GF-D8 (cell line): ENCODE data around the gene OR52B2.
A peak's percentile ranks its signal among the peaks of the same experiment; 100 is the strongest.

Experiments
- DNase-seq: peaks from one replicate; lab custom pipeline; 2025; lab: John Stamatoyannopoulos, UW

Gene OR52B2

DNA sequence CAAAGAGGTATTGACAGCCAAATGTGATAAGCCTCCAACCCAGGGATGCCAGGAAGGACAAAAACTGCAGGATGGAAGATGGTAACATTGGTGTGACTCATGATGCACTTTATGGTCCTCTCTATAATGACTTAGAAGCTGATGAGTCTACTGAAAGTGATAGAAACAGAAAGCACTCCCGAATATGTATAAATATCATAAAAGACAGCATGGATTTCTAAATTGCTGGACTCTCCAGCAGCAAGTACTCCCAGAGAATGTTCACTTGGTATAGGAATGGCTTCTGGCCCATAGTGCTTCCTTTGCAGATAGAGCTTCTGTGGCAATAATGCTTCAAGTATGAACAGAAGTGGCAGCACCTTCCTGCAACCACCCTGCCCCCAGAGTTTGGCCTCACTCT, at the start of gene OR52B2:
OR52B2 (minus strand) TSS at position 101 of the 400 bp plus-strand sequence; CDS start at position 101, 0 bp downstream.
- DNase-seq, result no peak

DNA sequence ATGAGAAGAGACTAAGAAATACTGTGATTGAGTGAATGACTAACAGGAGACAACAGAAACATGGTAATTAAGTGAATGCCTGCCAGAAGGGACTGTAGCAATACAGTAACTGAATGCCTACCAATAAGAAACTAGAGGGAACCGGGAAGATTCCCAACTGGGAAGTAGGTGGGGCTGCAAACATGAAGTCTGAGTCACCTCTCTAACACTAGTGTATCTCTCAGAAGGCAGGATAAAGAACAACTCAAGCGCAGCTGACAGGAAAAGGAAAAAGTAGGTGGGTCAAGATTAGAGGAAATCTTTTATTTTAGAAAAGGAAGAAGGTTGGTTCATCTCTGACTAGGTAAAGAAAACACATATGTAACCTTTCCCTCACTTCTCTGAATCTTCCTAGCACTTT, 49.2 kb upstream of the OR52B2 start:
- no peak for DNase-seq

DNA sequence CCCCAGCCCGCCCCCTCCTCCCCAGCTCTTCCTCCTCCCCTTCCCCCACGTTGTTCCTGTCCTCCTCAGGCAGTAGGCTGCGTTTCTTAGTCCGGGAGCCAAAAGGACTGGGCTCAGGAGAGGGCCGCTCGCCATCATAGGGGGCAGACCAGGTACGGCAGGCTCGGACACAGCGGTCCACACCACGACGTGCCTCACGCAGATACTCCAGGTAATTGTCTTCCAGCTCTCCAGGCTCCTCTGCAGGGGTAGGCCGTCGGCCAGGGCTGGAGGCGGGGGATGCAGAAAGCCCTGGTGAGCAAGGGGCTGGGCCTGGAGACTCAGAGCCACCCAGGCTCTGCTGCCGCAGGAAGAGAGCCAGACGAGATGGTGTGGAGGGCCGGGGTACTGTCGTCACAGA, 47.6 kb upstream of the OR52B2 start:
- DNase-seq, result no peak

DNA sequence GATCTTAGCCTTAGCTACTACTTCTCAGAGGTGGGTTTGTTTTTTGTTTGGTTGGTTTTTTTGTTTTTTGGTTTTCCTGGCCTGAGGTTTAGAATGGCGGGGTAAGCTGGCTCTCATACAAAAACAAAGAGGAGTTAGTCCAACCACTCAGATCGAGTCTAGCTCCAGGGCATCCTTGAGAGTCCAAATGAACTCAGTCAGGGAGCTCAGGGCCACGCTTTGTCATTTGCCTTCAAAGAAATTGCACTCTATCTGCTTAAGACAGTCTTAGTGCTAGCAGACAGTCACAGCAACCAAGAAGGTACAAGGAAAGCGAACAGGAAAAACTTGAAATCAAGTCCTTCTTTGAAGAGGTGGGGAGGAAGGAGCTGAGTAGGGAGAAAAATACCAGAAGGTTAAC, 46.4 kb upstream of the OR52B2 start:
- DNase-seq, result no peak

DNA sequence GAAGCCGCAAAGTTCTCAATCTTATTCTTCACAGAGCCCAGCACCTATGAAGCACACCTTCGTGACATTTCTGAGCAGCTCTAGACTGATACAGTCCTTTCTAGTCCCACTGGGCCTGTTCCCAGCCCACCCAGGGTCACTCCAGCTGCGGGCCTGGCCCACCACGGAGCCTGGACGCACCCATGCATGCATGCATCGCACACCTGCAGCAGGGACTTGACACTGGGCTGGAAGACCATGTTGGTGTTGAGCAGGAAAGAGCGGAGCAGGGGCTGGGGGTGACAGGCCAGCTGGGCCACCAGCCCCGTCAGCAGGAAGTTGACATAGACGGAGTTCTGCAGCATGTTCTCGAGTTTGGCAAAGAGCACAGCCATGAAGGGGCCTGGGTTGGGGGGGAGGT, 44.4 kb upstream of the OR52B2 start:
- no peak for DNase-seq

DNA sequence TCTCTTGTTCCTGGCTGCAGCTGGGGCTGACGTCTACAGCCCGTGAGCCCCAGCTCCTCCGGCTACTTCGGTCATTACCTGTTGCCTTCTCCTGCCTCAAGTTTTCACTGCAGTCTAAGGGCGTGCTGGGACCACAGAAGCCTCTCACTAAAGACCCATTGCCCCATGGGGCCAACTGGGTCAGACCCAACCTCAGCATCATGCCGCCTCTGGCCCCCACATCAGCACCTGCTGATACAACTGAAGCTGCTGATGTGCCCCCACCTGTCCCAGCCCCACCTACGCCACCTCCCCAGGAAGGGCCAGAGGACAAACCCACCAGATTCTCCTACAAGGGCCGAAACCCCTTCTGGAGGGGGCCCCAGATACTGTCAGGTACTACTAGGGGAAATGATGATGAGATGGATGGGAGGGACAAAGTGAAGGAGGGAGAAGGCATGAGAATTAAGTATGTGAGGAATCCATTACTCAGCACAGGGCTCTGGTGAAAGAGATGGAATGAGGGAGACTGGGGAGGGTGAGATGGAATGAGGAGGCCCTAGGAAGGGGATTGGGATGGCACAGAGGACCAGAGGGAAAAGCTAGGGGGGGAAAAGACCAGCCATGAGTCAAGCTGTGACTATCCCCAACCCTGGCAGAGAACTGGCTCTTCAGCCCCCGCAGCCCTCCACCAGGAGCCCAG, 40.3 kb upstream of the OR52B2 start:
- no peak for DNase-seq

DNA sequence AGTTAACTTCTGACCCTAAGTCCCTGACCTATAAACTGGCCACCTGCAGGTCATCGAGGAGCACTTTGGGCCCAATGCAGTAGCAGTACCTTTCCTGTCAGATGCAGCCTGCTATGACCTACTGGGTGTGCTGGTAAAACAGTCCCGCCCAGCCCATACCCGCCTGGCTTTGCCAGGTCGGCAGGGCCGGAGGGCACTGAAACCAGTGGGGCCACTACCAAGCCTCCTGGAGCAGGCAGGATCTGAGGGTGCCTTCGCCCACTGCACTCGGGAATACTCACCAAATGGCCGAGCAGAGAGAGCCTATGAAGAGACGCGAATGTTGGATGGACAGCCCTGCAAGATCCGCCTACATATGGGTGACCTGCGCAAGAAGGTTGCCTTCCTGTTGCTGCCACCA, 39.7 kb upstream of the OR52B2 start:
- no peak for DNase-seq

DNA sequence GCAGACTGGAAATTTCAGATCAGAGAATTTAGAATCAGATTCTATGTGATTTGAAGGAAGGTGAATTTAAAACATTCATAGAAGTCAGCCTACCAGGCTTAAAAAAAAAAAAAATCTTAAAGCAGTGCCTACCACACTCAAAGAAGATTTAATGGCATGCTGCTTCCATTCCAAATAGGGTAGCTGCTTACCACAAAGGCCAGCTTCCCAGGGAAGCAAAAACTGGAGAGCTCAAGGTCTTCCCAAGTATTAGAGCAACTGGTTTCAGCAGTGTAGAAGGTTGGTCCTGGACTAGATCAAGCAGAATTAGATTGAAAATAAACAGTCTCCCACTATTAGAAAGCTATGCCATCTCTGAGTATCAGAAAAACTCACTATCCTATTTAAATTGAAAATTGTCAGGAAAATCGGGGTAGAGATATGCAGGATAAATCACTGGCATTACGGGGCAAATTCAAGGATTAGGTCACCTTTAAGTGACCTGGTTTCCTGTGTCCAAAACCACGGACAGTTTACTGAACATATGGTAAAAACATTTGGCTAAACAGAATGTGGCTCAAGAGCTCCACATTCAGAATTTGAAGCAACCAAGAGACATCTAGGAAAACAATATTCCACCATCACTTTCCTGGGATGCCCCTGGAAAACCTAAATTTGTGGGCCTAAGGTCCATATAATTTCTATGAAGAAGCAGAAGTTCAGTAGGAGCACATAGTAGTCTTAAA, 36.5 kb upstream of the OR52B2 start:
- no peak for DNase-seq

DNA sequence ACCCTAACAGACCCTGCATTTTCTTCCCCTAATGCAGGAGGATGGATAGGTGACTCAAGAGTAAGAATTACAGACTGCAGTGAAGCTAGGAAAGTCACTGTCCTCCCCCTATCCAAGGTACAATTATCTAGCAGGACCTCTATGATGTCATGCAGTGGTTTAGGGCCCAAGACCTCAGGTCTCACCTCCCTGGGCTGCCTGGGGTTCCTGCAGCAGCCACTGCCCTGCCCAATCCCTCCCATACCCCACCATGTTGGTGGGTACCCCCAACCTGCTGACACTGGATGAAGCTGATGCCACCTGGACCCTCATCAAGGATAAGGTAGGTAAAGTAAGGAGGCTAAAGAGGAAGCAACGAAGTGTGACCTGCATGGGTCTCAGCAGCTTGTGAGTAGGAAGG, 35.2 kb upstream of the OR52B2 start, which contains the start of gene C11orf42:
C11orf42 (plus strand) TSS at position 192 of the 400 bp plus-strand sequence; CDS start at position 251, 59 bp downstream.
- no peak for DNase-seq

DNA sequence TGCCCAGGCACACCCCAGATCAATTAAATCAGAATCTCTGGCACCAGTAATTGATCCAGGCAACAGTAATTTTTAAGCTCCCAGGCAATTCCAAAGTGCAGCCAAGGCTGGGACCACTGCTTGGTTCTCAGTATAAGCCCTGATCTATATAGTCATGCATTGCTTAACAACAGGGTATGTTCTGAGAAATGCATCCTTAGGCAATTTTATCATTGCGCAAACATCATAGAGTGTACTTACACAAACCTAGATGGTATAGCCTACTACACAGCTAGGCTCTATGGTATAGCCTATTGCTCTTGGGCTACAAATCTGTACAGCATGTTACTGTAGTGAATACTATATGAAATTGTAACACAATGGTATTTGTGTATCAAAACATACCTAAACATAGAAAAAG, 34.6 kb upstream of the OR52B2 start:
- peak; percentile 44 for DNase-seq

DNA sequence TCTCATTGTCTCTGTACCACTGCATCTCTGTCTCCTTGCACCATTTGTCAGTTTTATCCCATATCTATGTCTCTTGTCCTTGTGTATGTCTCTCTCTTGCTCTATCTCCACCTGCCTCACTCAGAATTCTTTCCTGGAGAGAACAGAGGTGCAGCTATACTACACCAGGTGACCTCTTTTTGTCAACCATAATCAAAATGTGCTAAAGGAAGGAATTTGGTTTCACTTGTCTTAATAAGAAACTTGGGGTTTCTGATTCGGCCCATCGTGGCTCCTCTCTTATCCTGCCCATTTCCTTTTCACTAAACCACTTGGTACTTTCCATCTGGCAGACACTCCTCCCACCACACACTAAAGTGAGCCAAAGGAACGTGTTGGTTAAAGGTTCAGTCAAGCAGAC, 33.2 kb upstream of the OR52B2 start:
- DNase-seq, result no peak

DNA sequence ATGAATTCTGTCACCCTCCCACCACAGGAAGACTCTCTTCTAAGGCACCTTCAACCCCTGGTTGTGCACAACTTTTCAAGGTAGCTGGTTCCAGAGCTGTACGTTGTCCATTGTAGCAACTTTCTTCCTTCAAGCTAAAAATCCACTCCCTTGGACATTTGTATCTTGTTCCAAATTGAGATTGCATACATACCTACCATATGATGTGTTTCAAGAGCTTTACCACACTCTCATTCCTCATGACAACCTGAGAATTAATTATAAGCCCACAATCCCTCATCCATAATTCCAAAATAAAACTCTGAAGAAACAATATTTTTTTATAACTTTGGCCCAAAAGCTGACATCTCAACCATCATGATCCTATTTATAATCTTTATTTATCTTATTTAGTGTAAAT, 31.9 kb upstream of the OR52B2 start:
- DNase-seq, result no peak

DNA sequence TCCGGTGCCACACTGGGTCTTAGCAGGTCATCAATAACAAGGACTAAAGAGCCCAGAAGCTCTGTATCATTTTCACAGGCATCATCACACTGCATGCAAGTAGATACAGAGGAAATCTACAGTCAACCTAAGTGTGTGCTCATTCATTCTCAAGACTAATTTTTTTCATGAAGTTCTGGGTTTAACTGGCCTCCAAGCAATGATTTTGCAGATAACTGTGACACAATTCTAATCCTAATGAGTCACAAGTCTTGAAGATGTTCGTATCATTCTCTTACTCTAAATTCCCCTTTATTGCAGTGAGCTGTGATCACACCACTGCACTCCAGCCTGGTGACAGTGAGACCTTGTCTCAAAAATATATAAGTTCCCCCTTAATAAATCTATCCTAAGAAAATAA, 31.4 kb upstream of the OR52B2 start:
- peak; percentile 5 for DNase-seq

DNA sequence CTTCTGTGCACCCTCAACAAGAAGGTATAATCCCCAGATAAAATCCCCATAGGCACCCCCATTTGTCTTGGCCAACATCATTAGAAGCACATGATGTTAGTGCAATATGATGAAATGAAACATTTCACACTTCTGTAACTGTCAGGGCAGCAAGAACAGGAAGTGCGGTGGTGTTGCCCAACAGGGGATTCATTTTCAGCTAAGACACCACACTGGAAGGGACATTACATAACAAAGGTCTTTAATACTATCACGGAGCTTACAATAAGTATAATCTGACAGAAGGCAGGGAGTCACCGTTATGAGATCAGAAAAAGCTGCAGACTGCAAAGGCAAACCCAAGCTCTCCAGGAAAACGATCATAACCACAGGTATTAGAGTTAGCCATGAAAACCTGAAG, 30.8 kb upstream of the OR52B2 start:
- DNase-seq, result peak; percentile 91

DNA sequence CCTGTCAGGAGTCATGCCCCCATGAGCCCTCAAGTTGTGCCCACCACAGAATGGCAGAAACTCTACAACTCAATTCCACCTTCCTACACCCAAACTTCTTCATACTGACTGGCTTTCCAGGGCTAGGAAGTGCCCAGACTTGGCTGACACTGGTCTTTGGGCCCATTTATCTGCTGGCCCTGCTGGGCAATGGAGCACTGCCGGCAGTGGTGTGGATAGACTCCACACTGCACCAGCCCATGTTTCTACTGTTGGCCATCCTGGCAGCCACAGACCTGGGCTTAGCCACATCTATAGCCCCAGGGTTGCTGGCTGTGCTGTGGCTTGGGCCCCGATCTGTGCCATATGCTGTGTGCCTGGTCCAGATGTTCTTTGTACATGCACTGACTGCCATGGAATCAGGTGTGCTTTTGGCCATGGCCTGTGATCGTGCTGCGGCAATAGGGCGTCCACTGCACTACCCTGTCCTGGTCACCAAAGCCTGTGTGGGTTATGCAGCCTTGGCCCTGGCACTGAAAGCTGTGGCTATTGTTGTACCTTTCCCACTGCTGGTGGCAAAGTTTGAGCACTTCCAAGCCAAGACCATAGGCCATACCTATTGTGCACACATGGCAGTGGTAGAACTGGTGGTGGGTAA, 29.2 kb upstream of the OR52B2 start, which contains the start of gene OR52W1:
OR52W1 (plus strand) TSS at position 51 of the 637 bp plus-strand sequence; CDS start at position 51, 0 bp downstream.
- no peak for DNase-seq

DNA sequence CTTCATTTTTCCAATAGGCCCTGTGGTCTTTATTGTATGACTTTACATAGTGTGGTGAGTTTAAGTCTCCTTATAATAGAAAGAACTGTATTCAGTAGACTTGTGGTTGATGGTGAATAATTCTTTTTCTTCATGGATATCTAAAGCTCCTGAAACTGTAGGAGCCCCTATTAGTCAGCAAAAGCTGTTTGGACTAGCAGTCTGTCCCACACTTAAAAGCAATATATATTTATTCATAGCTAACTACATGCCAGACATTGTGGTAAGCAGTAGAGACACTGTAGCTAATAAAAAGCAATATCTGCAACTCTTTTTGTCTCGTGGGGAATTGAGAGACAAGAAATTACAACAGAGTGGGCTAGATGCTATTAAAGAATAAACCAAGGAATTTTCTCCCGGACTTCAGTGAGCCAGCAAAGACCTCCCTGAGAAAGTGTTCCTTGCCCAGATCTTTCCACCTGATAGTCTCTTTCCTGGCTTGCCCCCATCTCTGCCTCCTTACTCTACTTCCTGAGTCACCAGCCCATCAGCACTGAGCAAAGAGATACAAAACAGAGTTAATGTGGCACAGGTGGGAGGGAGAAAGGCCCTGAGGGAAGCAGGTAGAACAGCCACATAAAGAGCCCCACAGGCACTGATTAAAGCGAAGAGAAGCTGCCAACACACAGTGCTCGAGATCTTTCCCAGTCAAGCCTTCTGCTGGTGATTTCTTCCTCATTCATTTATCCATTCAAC, 27.5 kb upstream of the OR52B2 start:
- no peak for DNase-seq

DNA sequence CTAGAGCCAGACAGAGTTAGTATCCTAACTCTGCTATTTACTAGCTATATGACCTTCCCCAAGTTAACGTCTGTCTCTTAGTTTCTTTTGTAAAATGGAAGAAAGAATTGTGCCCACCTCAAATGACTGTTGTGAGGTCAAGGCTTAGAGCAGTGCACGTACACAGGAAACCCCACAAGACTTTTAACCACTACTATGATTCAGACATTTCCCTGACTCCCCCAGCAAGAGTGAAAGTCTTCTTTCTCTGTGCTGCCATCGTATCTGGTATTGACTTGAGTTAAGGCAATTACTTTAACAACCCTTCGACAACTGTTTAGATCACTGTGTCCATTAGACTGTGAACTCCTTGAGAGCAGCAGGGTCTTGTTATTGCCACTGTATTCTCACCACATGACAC, 26.3 kb upstream of the OR52B2 start:
- no peak for DNase-seq

DNA sequence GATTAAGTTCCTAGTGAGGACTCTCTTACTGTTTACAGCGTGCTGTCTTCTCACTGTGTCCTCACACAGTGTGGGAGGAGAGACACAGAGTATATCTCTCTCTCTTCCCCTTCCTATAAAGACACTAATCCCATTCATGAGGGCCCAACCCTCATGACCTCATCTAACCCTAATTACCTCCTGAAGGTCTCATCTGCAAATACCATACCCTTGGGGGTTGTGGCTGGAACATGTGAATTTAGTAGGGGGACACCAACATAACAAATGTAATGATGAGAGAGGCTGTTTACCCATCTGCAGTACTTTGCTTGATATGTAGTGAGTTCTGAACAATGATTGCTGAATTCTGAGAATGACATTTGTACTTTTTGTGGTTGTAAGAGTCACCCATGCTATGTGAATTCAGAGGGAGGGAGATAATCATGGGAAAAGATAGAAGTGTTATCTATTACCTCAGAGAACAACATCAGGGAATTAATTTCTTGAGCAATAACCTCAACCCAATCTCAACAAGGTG, 24.0 kb upstream of the OR52B2 start:
- DNase-seq, result no peak

DNA sequence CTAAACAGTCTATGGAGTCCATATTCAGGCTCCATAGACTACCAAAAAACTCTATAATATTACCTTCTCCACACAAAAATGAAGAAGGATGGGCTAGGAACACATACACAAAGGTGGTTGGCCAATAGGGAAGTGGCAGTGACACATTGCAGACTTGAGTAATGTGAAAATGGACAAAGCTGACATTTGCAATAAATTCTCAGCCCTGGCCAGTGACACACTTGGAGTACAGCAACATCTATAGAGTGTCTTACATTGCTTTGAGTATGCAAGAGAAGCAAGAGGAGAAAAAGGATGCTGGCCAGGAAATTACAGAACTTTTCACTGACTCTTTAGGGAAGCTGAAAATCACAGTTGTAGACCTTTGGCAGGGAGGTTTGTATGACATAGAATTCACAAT, 21.6 kb upstream of the OR52B2 start:
- no peak for DNase-seq

DNA sequence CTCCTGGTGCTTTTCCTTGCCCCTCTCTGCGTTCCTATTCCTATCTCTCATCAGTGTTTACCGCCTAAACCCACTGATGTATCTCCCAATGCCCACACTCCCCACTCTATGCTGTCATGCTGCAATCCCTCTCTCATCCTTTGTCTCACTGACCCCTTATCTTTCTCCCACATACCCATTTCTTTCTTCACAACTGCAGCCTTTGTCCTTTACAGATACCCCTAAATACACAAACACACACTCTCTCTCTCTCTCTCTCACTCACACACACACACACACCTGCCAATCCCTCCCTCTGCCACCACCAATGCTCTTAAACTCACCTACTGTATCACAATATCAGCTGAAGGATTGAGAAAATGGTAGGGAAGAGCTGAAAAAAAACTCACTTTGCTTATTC, 5.3 kb upstream of the OR52B2 start:
- DNase-seq, result no peak

DNA sequence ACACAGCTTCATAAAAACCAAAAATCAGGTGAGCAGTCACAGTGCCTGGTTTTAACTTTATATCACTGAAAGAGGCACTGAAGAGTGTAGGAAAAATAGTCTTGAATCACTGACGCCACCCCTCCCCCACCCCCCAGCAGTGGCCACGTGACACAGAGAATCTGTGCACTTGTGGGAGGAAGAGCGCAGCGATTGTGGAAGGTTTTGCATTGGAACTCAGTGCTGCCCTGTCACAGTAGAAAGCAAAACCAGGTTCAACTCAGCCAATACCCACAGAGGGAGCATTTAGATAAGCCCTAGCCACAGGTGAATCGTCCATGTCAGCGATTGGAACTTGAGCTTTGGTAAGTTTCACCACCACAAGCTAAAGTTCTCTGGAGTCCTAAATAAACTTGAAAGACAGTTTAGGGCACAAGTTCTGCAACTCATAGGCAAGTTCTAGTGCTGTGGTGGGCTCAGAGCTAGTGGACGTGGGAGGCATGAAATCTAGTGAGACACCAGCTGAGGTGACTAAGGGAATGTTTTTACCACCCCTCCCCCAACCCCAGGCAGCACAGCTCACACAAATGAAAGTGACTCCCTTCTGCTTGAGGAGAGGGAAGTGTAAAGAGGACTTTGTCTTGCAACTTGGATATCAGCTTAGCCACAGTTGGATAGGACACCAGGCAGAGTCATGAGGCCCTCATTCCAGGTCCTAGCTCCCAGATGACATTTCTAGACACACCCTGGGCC, 13.3 kb downstream of the OR52B2 start:
- DNase-seq, result no peak
